A673 (cell line): ENCODE data around the gene LRRC10.

Experiments
- EZH2 ChIP-seq: fragments of 200-600 bp; sonication (generic); IDR thresholded peaks from 2 replicates; pipeline ENCODE4 v1.6.1; 2017; ENCODE audit warnings: borderline replicate concordance, low read depth, mild to moderate bottlenecking, mixed read lengths, antibody characterized with exemption, low read length; ENCODE audit not compliant: poor library complexity, severe bottlenecking
- TF ChIP-seq, protein P1 (sequence below): fragments of 300-800, 200-600 bp; sonication (generic); conservative IDR thresholded peaks from 2 replicates; pipeline ENCODE4 v1.5.1; 2017; ENCODE audit warnings: low read depth, mild to moderate bottlenecking, antibody characterized with exemption, low read length, moderate library complexity, mixed read lengths

DNA sequence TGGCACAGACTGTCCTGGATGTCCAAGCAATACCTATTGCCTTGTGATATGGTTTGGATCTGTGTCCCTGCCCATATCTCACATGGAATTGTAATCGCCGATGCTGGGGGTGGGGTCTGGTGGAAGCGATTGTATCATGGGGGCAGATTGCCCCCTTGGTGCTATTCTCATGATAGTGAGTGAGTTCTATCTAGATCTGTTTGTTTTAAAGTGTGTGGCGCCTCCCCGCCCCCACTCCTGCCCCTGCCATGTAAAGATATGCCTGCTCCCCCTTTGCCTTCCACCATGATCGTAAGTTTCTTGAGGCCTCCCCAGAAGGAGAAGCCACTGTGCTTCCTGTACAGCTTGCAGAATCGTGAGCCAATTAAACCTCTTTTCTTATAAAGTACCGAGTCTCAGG, 16.8 kb upstream of the LRRC10 start:
- TF ChIP-seq, protein P1, sequence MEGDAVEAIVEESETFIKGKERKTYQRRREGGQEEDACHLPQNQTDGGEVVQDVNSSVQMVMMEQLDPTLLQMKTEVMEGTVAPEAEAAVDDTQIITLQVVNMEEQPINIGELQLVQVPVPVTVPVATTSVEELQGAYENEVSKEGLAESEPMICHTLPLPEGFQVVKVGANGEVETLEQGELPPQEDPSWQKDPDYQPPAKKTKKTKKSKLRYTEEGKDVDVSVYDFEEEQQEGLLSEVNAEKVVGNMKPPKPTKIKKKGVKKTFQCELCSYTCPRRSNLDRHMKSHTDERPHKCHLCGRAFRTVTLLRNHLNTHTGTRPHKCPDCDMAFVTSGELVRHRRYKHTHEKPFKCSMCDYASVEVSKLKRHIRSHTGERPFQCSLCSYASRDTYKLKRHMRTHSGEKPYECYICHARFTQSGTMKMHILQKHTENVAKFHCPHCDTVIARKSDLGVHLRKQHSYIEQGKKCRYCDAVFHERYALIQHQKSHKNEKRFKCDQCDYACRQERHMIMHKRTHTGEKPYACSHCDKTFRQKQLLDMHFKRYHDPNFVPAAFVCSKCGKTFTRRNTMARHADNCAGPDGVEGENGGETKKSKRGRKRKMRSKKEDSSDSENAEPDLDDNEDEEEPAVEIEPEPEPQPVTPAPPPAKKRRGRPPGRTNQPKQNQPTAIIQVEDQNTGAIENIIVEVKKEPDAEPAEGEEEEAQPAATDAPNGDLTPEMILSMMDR, result no peak
- TF ChIP-seq EZH2, result no peak
